Measurements from ENCODE around the gene VAC14. TPM values are rescaled to one million over a fixed set of nuclear protein-coding genes. Genes with fewer than 3 reads are reported as not detected.

The VAC14 gene
- total RNA-seq, 1 experiment from 2014 or later = 49.9 TPM

DNA sequence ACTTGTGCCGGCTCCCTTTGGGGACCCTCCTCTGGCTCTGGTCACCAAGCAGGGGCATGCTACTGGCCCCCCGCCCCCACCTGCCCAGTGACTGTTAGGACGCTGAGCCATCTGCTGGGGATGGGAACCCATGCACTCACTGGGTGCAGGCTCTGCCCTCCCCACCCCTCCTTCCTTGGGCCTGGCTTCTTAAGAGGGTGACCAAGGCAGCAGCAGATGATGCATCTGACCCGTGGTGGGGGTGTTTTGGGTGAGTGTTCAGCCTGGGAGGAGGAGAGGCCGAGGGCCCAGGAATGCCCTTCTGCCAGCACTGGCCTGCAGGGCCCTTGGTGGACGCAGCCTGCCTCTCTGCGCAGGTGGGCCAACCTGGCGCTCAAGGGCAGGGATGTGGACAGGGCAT lies 95.9 kb downstream of the VAC14 start:
- H2BK5ac ChIP-seq (ENCODE audit: insufficient read length, low read length) = no peak overlapping the region
- no peak overlapping the region for H3K18ac ChIP-seq (ENCODE audit: insufficient read length, low read depth, low read length)
- H2AFZ ChIP-seq (ENCODE audit: low read length) = no peak overlapping the region
- H3K4ac ChIP-seq (ENCODE audit: low read depth, low read length) = no peak overlapping the region
- H3K79me1 ChIP-seq (ENCODE audit: insufficient read depth, low read depth, low read length, poor library complexity, severe bottlenecking) = no peaks in the 10 kb centered on the region
- no peak overlapping the region for H3T11ph ChIP-seq (ENCODE audit: low read length)
- no peak overlapping the region for H2AK5ac ChIP-seq (ENCODE audit: insufficient read length, low read length)
- H3K27ac ChIP-seq (ENCODE audit: insufficient read length, low read depth, low read length) = no peak overlapping the region
- no peak overlapping the region for H4K91ac ChIP-seq (ENCODE audit: insufficient read length, low read depth, low read length)
- no peak overlapping the region for H3K23ac ChIP-seq (ENCODE audit: insufficient read length, low read depth, low read length)
- H3K79me2 ChIP-seq (ENCODE audit: insufficient read depth, low read length) = no peaks in the 10 kb centered on the region
- peaks cover 42 to 49% of the 10 kb centered on the region in 2 experiments for H3K4me1 Mint-ChIP-seq
- H3K27me3 ChIP-seq (ENCODE audit: insufficient read depth, low read length) = no peaks in the 10 kb centered on the region
- DNase-seq = no peak
- no peak overlapping the region for H2BK120ac ChIP-seq (ENCODE audit: low read depth, low read length, poor library complexity, severe bottlenecking)
- H3K14ac ChIP-seq (ENCODE audit: insufficient read depth, low read length) = no peak overlapping the region
- no CpG with 5 or more reads among the region's 8 CpGs for WGBS (ENCODE audit: extremely low coverage, insufficient read length, low lambda C conversion rate)
- H3K9me3 Mint-ChIP-seq = no peaks in the 10 kb centered on the region; a peak in 1 of 5 replicates
- no peak overlapping the region for H4K5ac ChIP-seq (ENCODE audit: insufficient read length, low read depth, low read length)
- no peaks in the 10 kb centered on the region for H3K23me2 ChIP-seq (ENCODE audit: insufficient read length, low read depth, low read length, poor library complexity, severe bottlenecking)
- H2BK12ac ChIP-seq (ENCODE audit: insufficient read length, low read depth, low read length) = no peak overlapping the region
- H3K4me3 Mint-ChIP-seq = no peak overlapping the region
- no peak overlapping the region for H3K56ac ChIP-seq (ENCODE audit: insufficient read length, low read depth, low read length)
- no peak overlapping the region for H3K9ac ChIP-seq (ENCODE audit: extremely low read depth, insufficient read length, low read length)
- H3K9me3 ChIP-seq (ENCODE audit: control insufficient read depth, low read depth, low read length) = no peaks in the 10 kb centered on the region
- TF ChIP-seq CTCF (conservative IDR thresholded peaks at IDR 0.05) = no peak
- no peaks in the 10 kb centered on the region; the same call in 1 of the 2 replicates for H3K27me3 Mint-ChIP-seq (ENCODE audit: low read depth)
- H3K36me3 Mint-ChIP-seq (ENCODE audit: insufficient read depth in 1 of 3, low read depth in 3 of 3) = peaks cover 4 to 10% (median 5%) of the 10 kb centered on the region in 3 experiments; a peak in 4 of 7 replicates
- no peak overlapping the region for H2BK15ac ChIP-seq (ENCODE audit: low read depth, low read length)
- no peak overlapping the region for H4K8ac ChIP-seq (replicated peaks; ENCODE audit: insufficient read length, low read depth, low read length)
- peaks cover 2% of the 10 kb centered on the region; the same call in 1 of the 2 replicates for H3K4me1 ChIP-seq (ENCODE audit: insufficient read depth, low read length)
- H2BK20ac ChIP-seq (ENCODE audit: low read depth, low read length, poor library complexity, severe bottlenecking) = no peak overlapping the region
- no peak overlapping the region for H3K27ac Mint-ChIP-seq
- no peaks in the 10 kb centered on the region for H4K20me1 ChIP-seq (ENCODE audit: control insufficient read depth, insufficient read depth, insufficient read length)
- no peak overlapping the region for H3K4me2 ChIP-seq (ENCODE audit: insufficient read depth, insufficient read length, low read length)
